ENCODE results near the gene CAPN8.

CAPN8 gene

GRCh38 chr1:223513309-223513708, 152.2 kb downstream of the CAPN8 start:
- TF ChIP-seq POU2F2 (IDR thresholded peaks at IDR 0.05; ENCODE audit: low read depth, low read length) (no peak), PAX5 (IDR thresholded peaks at IDR 0.05; ENCODE audit: insufficient read depth, low read length, severe bottlenecking) (no peak), SPI1 (IDR thresholded peaks at IDR 0.05; ENCODE audit: low read depth, low read length) (no peak), TAF1 (IDR thresholded peaks at IDR 0.05; ENCODE audit: low read depth, low read length) (no peak), POLR2AphosphoS5 (IDR thresholded peaks at IDR 0.05; ENCODE audit: low read depth, low read length) (no peak), POLR2A (IDR thresholded peaks at IDR 0.05; ENCODE audit: low read depth, low read length) (no peak)
- no peak for FAIRE-seq
- no peak for DNase-seq (ENCODE audit: insufficient read length, low spot score)

GRCh38 chr1:223512057-223512456, 153.4 kb downstream of the CAPN8 start:
- TF ChIP-seq POLR2A (IDR thresholded peaks at IDR 0.05; ENCODE audit: low read depth, low read length) (no peak), TAF1 (IDR thresholded peaks at IDR 0.05; ENCODE audit: low read depth, low read length) (no peak), SPI1 (IDR thresholded peaks at IDR 0.05; ENCODE audit: low read depth, low read length) (no peak), PAX5 (IDR thresholded peaks at IDR 0.05; ENCODE audit: insufficient read depth, low read length, severe bottlenecking) (no peak), POU2F2 (IDR thresholded peaks at IDR 0.05; ENCODE audit: low read depth, low read length) (no peak), POLR2AphosphoS5 (IDR thresholded peaks at IDR 0.05; ENCODE audit: low read depth, low read length) (no peak)
- FAIRE-seq (no peak), DNase-seq (ENCODE audit: insufficient read length, low spot score) (no peak)

GRCh38 chr1:223508796-223509195, 156.7 kb downstream of the CAPN8 start:
- no peak for DNase-seq (ENCODE audit: insufficient read length, low spot score)
- FAIRE-seq = no peak
- TF ChIP-seq POLR2A (IDR thresholded peaks at IDR 0.05; ENCODE audit: low read depth, low read length) (no peak), POLR2AphosphoS5 (IDR thresholded peaks at IDR 0.05; ENCODE audit: low read depth, low read length) (no peak), PAX5 (IDR thresholded peaks at IDR 0.05; ENCODE audit: insufficient read depth, low read length, severe bottlenecking) (no peak), SPI1 (IDR thresholded peaks at IDR 0.05; ENCODE audit: low read depth, low read length) (no peak), POU2F2 (IDR thresholded peaks at IDR 0.05; ENCODE audit: low read depth, low read length) (no peak), TAF1 (IDR thresholded peaks at IDR 0.05; ENCODE audit: low read depth, low read length) (no peak)

GRCh38 chr1:223504741-223505140, 160.8 kb downstream of the CAPN8 start:
- no peak for DNase-seq (ENCODE audit: insufficient read length, low spot score)
- TF ChIP-seq POU2F2 (IDR thresholded peaks at IDR 0.05; ENCODE audit: low read depth, low read length) (no peak), SPI1 (IDR thresholded peaks at IDR 0.05; ENCODE audit: low read depth, low read length) (no peak), PAX5 (IDR thresholded peaks at IDR 0.05; ENCODE audit: insufficient read depth, low read length, severe bottlenecking) (no peak), TAF1 (IDR thresholded peaks at IDR 0.05; ENCODE audit: low read depth, low read length) (no peak), POLR2AphosphoS5 (IDR thresholded peaks at IDR 0.05; ENCODE audit: low read depth, low read length) (no peak), POLR2A (IDR thresholded peaks at IDR 0.05; ENCODE audit: low read depth, low read length) (no peak)
- no peak for FAIRE-seq

- FAIRE-seq (no peak), DNase-seq (ENCODE audit: insufficient read length, low spot score) (no peak)
- TF ChIP-seq POU2F2 (IDR thresholded peaks at IDR 0.05; ENCODE audit: low read depth, low read length) = no peak
- TF ChIP-seq POLR2AphosphoS5 (IDR thresholded peaks at IDR 0.05; ENCODE audit: low read depth, low read length) = no peak
These were observed 162.2 kb downstream of the CAPN8 start for GRCh38 chr1:223503348-223503747.

- no peak for DNase-seq (ENCODE audit: insufficient read length, low spot score)
- TF ChIP-seq PAX5 (IDR thresholded peaks at IDR 0.05; ENCODE audit: insufficient read depth, low read length, severe bottlenecking) = no peak
- no peak for TF ChIP-seq TAF1 (IDR thresholded peaks at IDR 0.05; ENCODE audit: low read depth, low read length)
- no peak for TF ChIP-seq SPI1 (IDR thresholded peaks at IDR 0.05; ENCODE audit: low read depth, low read length)
- no peak for TF ChIP-seq POLR2A (IDR thresholded peaks at IDR 0.05; ENCODE audit: low read depth, low read length)
- no peak for TF ChIP-seq POU2F2 (IDR thresholded peaks at IDR 0.05; ENCODE audit: low read depth, low read length)
- no peak for TF ChIP-seq POLR2AphosphoS5 (IDR thresholded peaks at IDR 0.05; ENCODE audit: low read depth, low read length)
- no peak for FAIRE-seq
These were observed 164.7 kb downstream of the CAPN8 start for GRCh38 chr1:223500560-223501425.

- FAIRE-seq = no peak
- TF ChIP-seq POLR2AphosphoS5 (IDR thresholded peaks at IDR 0.05; ENCODE audit: low read depth, low read length) (no peak), POU2F2 (IDR thresholded peaks at IDR 0.05; ENCODE audit: low read depth, low read length) (no peak), SPI1 (IDR thresholded peaks at IDR 0.05; ENCODE audit: low read depth, low read length) (no peak), POLR2A (IDR thresholded peaks at IDR 0.05; ENCODE audit: low read depth, low read length) (no peak), PAX5 (IDR thresholded peaks at IDR 0.05; ENCODE audit: insufficient read depth, low read length, severe bottlenecking) (no peak), TAF1 (IDR thresholded peaks at IDR 0.05; ENCODE audit: low read depth, low read length) (no peak)
- DNase-seq (ENCODE audit: insufficient read length, low spot score) = no peak
These were observed 168.6 kb downstream of the CAPN8 start for GRCh38 chr1:223496883-223497282.

GRCh38 chr1:223494926-223495645, 170.4 kb downstream of the CAPN8 start:
- DNase-seq (ENCODE audit: insufficient read length, low spot score) (no peak), FAIRE-seq (no peak)
- TF ChIP-seq POLR2A (IDR thresholded peaks at IDR 0.05; ENCODE audit: low read depth, low read length) (no peak), SPI1 (IDR thresholded peaks at IDR 0.05; ENCODE audit: low read depth, low read length) (no peak), POLR2AphosphoS5 (IDR thresholded peaks at IDR 0.05; ENCODE audit: low read depth, low read length) (no peak), POU2F2 (IDR thresholded peaks at IDR 0.05; ENCODE audit: low read depth, low read length) (no peak), PAX5 (IDR thresholded peaks at IDR 0.05; ENCODE audit: insufficient read depth, low read length, severe bottlenecking) (no peak), TAF1 (IDR thresholded peaks at IDR 0.05; ENCODE audit: low read depth, low read length) (no peak)

GRCh38 chr1:223492044-223492443, 173.5 kb downstream of the CAPN8 start:
- no peak for FAIRE-seq
- TF ChIP-seq SPI1 (IDR thresholded peaks at IDR 0.05; ENCODE audit: low read depth, low read length) = no peak
- no peak for TF ChIP-seq POU2F2 (IDR thresholded peaks at IDR 0.05; ENCODE audit: low read depth, low read length)
- TF ChIP-seq POLR2AphosphoS5 (IDR thresholded peaks at IDR 0.05; ENCODE audit: low read depth, low read length) = no peak
- no peak for TF ChIP-seq TAF1 (IDR thresholded peaks at IDR 0.05; ENCODE audit: low read depth, low read length)
- TF ChIP-seq PAX5 (IDR thresholded peaks at IDR 0.05; ENCODE audit: insufficient read depth, low read length, severe bottlenecking) = no peak
- TF ChIP-seq POLR2A (IDR thresholded peaks at IDR 0.05; ENCODE audit: low read depth, low read length) = no peak
- no peak for DNase-seq (ENCODE audit: insufficient read length, low spot score)
